DMS 273 (cell line): ENCODE measurements around the gene DUSP12.
"Not testable (repeated sequence)": the region's sequence is repeated elsewhere in the genome, so short reads cannot be mapped to it uniquely, and the experiment has no call there.

Source experiments
- DNase-seq: peaks from one replicate; lab custom pipeline; 2025; ENCODE audit not compliant: unreplicated experiment; lab: John Stamatoyannopoulos, UW

Gene DUSP12

GRCh38 chr1:161768986-161769672, 19.5 kb downstream of the DUSP12 start:
- DNase-seq = no peak

- DNase-seq = not testable (repeated sequence)
Measured at GRCh38 chr1:161769673-161770045, 20.1 kb downstream of the DUSP12 start.

GRCh38 chr1:161770250-161770649, 20.7 kb downstream of the DUSP12 start:
- no peak for DNase-seq

- no peak for DNase-seq
Measured at GRCh38 chr1:161771161-161771560, 21.6 kb downstream of the DUSP12 start.

GRCh38 chr1:161771973-161772372, 22.4 kb downstream of the DUSP12 start:
- no peak for DNase-seq

- DNase-seq = no peak
Measured at GRCh38 chr1:161772397-161772796, 22.8 kb downstream of the DUSP12 start.

GRCh38 chr1:161773791-161774190, 24.2 kb downstream of the DUSP12 start:
- no peak for DNase-seq

- no peak for DNase-seq
Measured at GRCh38 chr1:161777261-161777660, 27.7 kb downstream of the DUSP12 start.

GRCh38 chr1:161778522-161778921, 28.9 kb downstream of the DUSP12 start:
- DNase-seq = no peak

GRCh38 chr1:161779393-161779792, 29.8 kb downstream of the DUSP12 start:
- no peak for DNase-seq

- DNase-seq = no peak
Measured at GRCh38 chr1:161781995-161782394, 32.4 kb downstream of the DUSP12 start.

GRCh38 chr1:161782886-161783285, 33.3 kb downstream of the DUSP12 start:
- no peak for DNase-seq

- DNase-seq = no peak
Measured at GRCh38 chr1:161784968-161785367, 35.4 kb downstream of the DUSP12 start.

GRCh38 chr1:161787355-161787754, 37.8 kb downstream of the DUSP12 start:
- DNase-seq = no peak

GRCh38 chr1:161790587-161791317, 41.2 kb downstream of the DUSP12 start:
- DNase-seq = no peak

- no peak for DNase-seq
Measured at GRCh38 chr1:161791904-161792655, 42.5 kb downstream of the DUSP12 start.

GRCh38 chr1:161792740-161793139, 43.2 kb downstream of the DUSP12 start:
- peak; percentile 78 for DNase-seq

- no peak for DNase-seq
Measured at GRCh38 chr1:161799792-161800191, 50.2 kb downstream of the DUSP12 start.

- no peak for DNase-seq
Measured at GRCh38 chr1:161801955-161802354, 52.4 kb downstream of the DUSP12 start.

- DNase-seq = no peak
Measured at GRCh38 chr1:161803181-161803580, 53.6 kb downstream of the DUSP12 start.

GRCh38 chr1:161805399-161806197, 56.0 kb downstream of the DUSP12 start:
- DNase-seq = no peak
